ENCODE measurements around the gene CER1. TPM values are rescaled to one million over a fixed set of nuclear protein-coding genes. Genes with fewer than 3 reads are reported as not detected.

CER1 gene
- total RNA-seq, 1 donor from 2014 or later, result not detected

- Histone ChIP-seq H3K4me1 (ENCODE audit: control insufficient read depth in 3 of 3, insufficient read depth in 3 of 3, low read length in 3 of 3) (no peaks in the 10 kb centered on the region), H3K36me3 (ENCODE audit: control insufficient read depth in 3 of 3, insufficient read depth in 3 of 3, low read length in 3 of 3) (no peaks in the 10 kb centered on the region), H3K9me3 (ENCODE audit: control insufficient read depth in 3 of 3, low read length in 3 of 3) (no peaks in the 10 kb centered on the region), H3K4me3 (ENCODE audit: low read length in 3 of 3) (no peak overlapping the region), H3K9ac (ENCODE audit: low read depth in 1 of 3, low read length in 3 of 3) (no peak overlapping the region), H3K27me3 (ENCODE audit: control insufficient read depth in 3 of 3, insufficient read depth in 3 of 3, low read length in 3 of 3) (no peaks in the 10 kb centered on the region), H3K27ac (ENCODE audit: low read depth, low read length) (no peak overlapping the region)
These were observed 28.3 kb upstream of the CER1 start for GRCh38 chr9:14750821-14751220.

- H3K27me3 ChIP-seq (ENCODE audit: control insufficient read depth in 3 of 3, insufficient read depth in 3 of 3, low read length in 3 of 3), result no peaks in the 10 kb centered on the region
- no peaks in the 10 kb centered on the region for H3K4me1 ChIP-seq (ENCODE audit: control insufficient read depth in 3 of 3, insufficient read depth in 3 of 3, low read length in 3 of 3)
- H3K4me3 ChIP-seq (ENCODE audit: low read length in 3 of 3), result no peak overlapping the region
- H3K9me3 ChIP-seq (ENCODE audit: control insufficient read depth in 3 of 3, low read length in 3 of 3), result no peaks in the 10 kb centered on the region
- H3K27ac ChIP-seq (ENCODE audit: low read depth, low read length), result no peak overlapping the region
- peaks cover 0 to 2% (median 0%) of the 10 kb centered on the region in 3 donors for H3K36me3 ChIP-seq (ENCODE audit: control insufficient read depth in 3 of 3, insufficient read depth in 3 of 3, low read length in 3 of 3)
- no peak overlapping the region for H3K9ac ChIP-seq (ENCODE audit: low read depth in 1 of 3, low read length in 3 of 3)
These were observed 27.2 kb upstream of the CER1 start for GRCh38 chr9:14749741-14750211.

- H3K9me3 ChIP-seq (ENCODE audit: control insufficient read depth in 3 of 3, low read length in 3 of 3), result no peaks in the 10 kb centered on the region
- no peaks in the 10 kb centered on the region for H3K27me3 ChIP-seq (ENCODE audit: control insufficient read depth in 3 of 3, insufficient read depth in 3 of 3, low read length in 3 of 3)
- H3K4me1 ChIP-seq (ENCODE audit: control insufficient read depth in 3 of 3, insufficient read depth in 3 of 3, low read length in 3 of 3), result no peaks in the 10 kb centered on the region
- H3K36me3 ChIP-seq (ENCODE audit: control insufficient read depth in 3 of 3, insufficient read depth in 3 of 3, low read length in 3 of 3), result peaks cover 0 to 3% (median 0%) of the 10 kb centered on the region in 3 donors
- H3K9ac ChIP-seq (ENCODE audit: low read depth in 1 of 3, low read length in 3 of 3), result no peak overlapping the region
- H3K4me3 ChIP-seq (ENCODE audit: low read length in 3 of 3), result no peak overlapping the region
- H3K27ac ChIP-seq (ENCODE audit: low read depth, low read length), result no peak overlapping the region
These were observed 25.8 kb upstream of the CER1 start for GRCh38 chr9:14748373-14748772.

- no peak overlapping the region for H3K27ac ChIP-seq (ENCODE audit: low read depth, low read length)
- peaks cover 0 to 3% (median 0%) of the 10 kb centered on the region in 3 donors for H3K36me3 ChIP-seq (ENCODE audit: control insufficient read depth in 3 of 3, insufficient read depth in 3 of 3, low read length in 3 of 3)
- H3K4me1 ChIP-seq (ENCODE audit: control insufficient read depth in 3 of 3, insufficient read depth in 3 of 3, low read length in 3 of 3), result no peaks in the 10 kb centered on the region
- no peak overlapping the region for H3K9ac ChIP-seq (ENCODE audit: low read depth in 1 of 3, low read length in 3 of 3)
- H3K27me3 ChIP-seq (ENCODE audit: control insufficient read depth in 3 of 3, insufficient read depth in 3 of 3, low read length in 3 of 3), result no peaks in the 10 kb centered on the region
- no peaks in the 10 kb centered on the region for H3K9me3 ChIP-seq (ENCODE audit: control insufficient read depth in 3 of 3, low read length in 3 of 3)
- H3K4me3 ChIP-seq (ENCODE audit: low read length in 3 of 3), result no peak overlapping the region
These were observed 24.6 kb upstream of the CER1 start for GRCh38 chr9:14747111-14747510.

GRCh38 chr9:14746626-14747025 lies 24.1 kb upstream of the CER1 start:
- Histone ChIP-seq H3K4me1 (ENCODE audit: control insufficient read depth in 3 of 3, insufficient read depth in 3 of 3, low read length in 3 of 3) (no peaks in the 10 kb centered on the region), H3K36me3 (ENCODE audit: control insufficient read depth in 3 of 3, insufficient read depth in 3 of 3, low read length in 3 of 3) (peaks cover 0 to 3% (median 0%) of the 10 kb centered on the region in 3 donors), H3K27me3 (ENCODE audit: control insufficient read depth in 3 of 3, insufficient read depth in 3 of 3, low read length in 3 of 3) (no peaks in the 10 kb centered on the region), H3K27ac (ENCODE audit: low read depth, low read length) (no peak overlapping the region), H3K9me3 (ENCODE audit: control insufficient read depth in 3 of 3, low read length in 3 of 3) (no peaks in the 10 kb centered on the region), H3K9ac (ENCODE audit: low read depth in 1 of 3, low read length in 3 of 3) (no peak overlapping the region), H3K4me3 (ENCODE audit: low read length in 3 of 3) (no peak overlapping the region)

GRCh38 chr9:14744768-14745167 lies 22.2 kb upstream of the CER1 start:
- Histone ChIP-seq H3K27ac (ENCODE audit: low read depth, low read length) (no peak overlapping the region), H3K4me1 (ENCODE audit: control insufficient read depth in 3 of 3, insufficient read depth in 3 of 3, low read length in 3 of 3) (no peaks in the 10 kb centered on the region), H3K9me3 (ENCODE audit: control insufficient read depth in 3 of 3, low read length in 3 of 3) (no peaks in the 10 kb centered on the region), H3K9ac (ENCODE audit: low read depth in 1 of 3, low read length in 3 of 3) (no peak overlapping the region), H3K4me3 (ENCODE audit: low read length in 3 of 3) (no peak overlapping the region), H3K27me3 (ENCODE audit: control insufficient read depth in 3 of 3, insufficient read depth in 3 of 3, low read length in 3 of 3) (no peaks in the 10 kb centered on the region), H3K36me3 (ENCODE audit: control insufficient read depth in 3 of 3, insufficient read depth in 3 of 3, low read length in 3 of 3) (peaks cover 0 to 3% (median 0%) of the 10 kb centered on the region in 3 donors)

- peaks cover 0 to 3% (median 0%) of the 10 kb centered on the region in 3 donors for H3K36me3 ChIP-seq (ENCODE audit: control insufficient read depth in 3 of 3, insufficient read depth in 3 of 3, low read length in 3 of 3)
- no peak overlapping the region for H3K27ac ChIP-seq (ENCODE audit: low read depth, low read length)
- no peaks in the 10 kb centered on the region for H3K27me3 ChIP-seq (ENCODE audit: control insufficient read depth in 3 of 3, insufficient read depth in 3 of 3, low read length in 3 of 3)
- no peak overlapping the region for H3K4me3 ChIP-seq (ENCODE audit: low read length in 3 of 3)
- H3K4me1 ChIP-seq (ENCODE audit: control insufficient read depth in 3 of 3, insufficient read depth in 3 of 3, low read length in 3 of 3), result no peaks in the 10 kb centered on the region
- H3K9me3 ChIP-seq (ENCODE audit: control insufficient read depth in 3 of 3, low read length in 3 of 3), result no peaks in the 10 kb centered on the region
- no peak overlapping the region for H3K9ac ChIP-seq (ENCODE audit: low read depth in 1 of 3, low read length in 3 of 3)
These were observed 18.8 kb upstream of the CER1 start for GRCh38 chr9:14741369-14741768.

- no peak overlapping the region for H3K9ac ChIP-seq (ENCODE audit: low read depth in 1 of 3, low read length in 3 of 3)
- H3K27me3 ChIP-seq (ENCODE audit: control insufficient read depth in 3 of 3, insufficient read depth in 3 of 3, low read length in 3 of 3), result no peaks in the 10 kb centered on the region
- no peaks in the 10 kb centered on the region for H3K4me1 ChIP-seq (ENCODE audit: control insufficient read depth in 3 of 3, insufficient read depth in 3 of 3, low read length in 3 of 3)
- no peaks in the 10 kb centered on the region for H3K9me3 ChIP-seq (ENCODE audit: control insufficient read depth in 3 of 3, low read length in 3 of 3)
- no peak overlapping the region for H3K27ac ChIP-seq (ENCODE audit: low read depth, low read length)
- H3K36me3 ChIP-seq (ENCODE audit: control insufficient read depth in 3 of 3, insufficient read depth in 3 of 3, low read length in 3 of 3), result no peaks in the 10 kb centered on the region
- H3K4me3 ChIP-seq (ENCODE audit: low read length in 3 of 3), result no peak overlapping the region
These were observed 10.6 kb upstream of the CER1 start for GRCh38 chr9:14733133-14733532.

GRCh38 chr9:14731294-14731981 lies 8.9 kb upstream of the CER1 start:
- Histone ChIP-seq H3K27me3 (ENCODE audit: control insufficient read depth in 3 of 3, insufficient read depth in 3 of 3, low read length in 3 of 3) (no peaks in the 10 kb centered on the region), H3K36me3 (ENCODE audit: control insufficient read depth in 3 of 3, insufficient read depth in 3 of 3, low read length in 3 of 3) (no peaks in the 10 kb centered on the region), H3K4me3 (ENCODE audit: low read length in 3 of 3) (no peak overlapping the region), H3K9me3 (ENCODE audit: control insufficient read depth in 3 of 3, low read length in 3 of 3) (no peaks in the 10 kb centered on the region), H3K9ac (ENCODE audit: low read depth in 1 of 3, low read length in 3 of 3) (no peak overlapping the region), H3K27ac (ENCODE audit: low read depth, low read length) (no peak overlapping the region), H3K4me1 (ENCODE audit: control insufficient read depth in 3 of 3, insufficient read depth in 3 of 3, low read length in 3 of 3) (no peaks in the 10 kb centered on the region)

- Histone ChIP-seq H3K27ac (ENCODE audit: low read depth, low read length) (no peak overlapping the region), H3K27me3 (ENCODE audit: control insufficient read depth in 3 of 3, insufficient read depth in 3 of 3, low read length in 3 of 3) (no peaks in the 10 kb centered on the region), H3K9ac (ENCODE audit: low read depth in 1 of 3, low read length in 3 of 3) (no peak overlapping the region), H3K4me1 (ENCODE audit: control insufficient read depth in 3 of 3, insufficient read depth in 3 of 3, low read length in 3 of 3) (no peaks in the 10 kb centered on the region), H3K4me3 (ENCODE audit: low read length in 3 of 3) (no peak overlapping the region), H3K9me3 (ENCODE audit: control insufficient read depth in 3 of 3, low read length in 3 of 3) (no peaks in the 10 kb centered on the region), H3K36me3 (ENCODE audit: control insufficient read depth in 3 of 3, insufficient read depth in 3 of 3, low read length in 3 of 3) (no peaks in the 10 kb centered on the region)
These were observed 7.9 kb upstream of the CER1 start for GRCh38 chr9:14730461-14730898.

All from skeletal muscle tissue (tissue), 4 donors.